K562 (cell line): Measurements from ENCODE around the gene NUP160. TPM values are rescaled to one million over a fixed set of nuclear protein-coding genes. Genes with fewer than 3 reads are reported as not detected.

ENCODE experiments used
- ATAC-seq: fragments of 200-7000 bp; cut with Tn5 transposase; 3 replicates; pipeline ENCODE4 v1.9.1; 2020; ENCODE audit warnings: moderate library complexity
- BruUV-seq: library from RNA; stranded (reverse); fragments of 400-500 nt; replicated peaks from 2 replicates; lab custom pipeline; 2021; lab: Mats Ljungman, UMichigan
- CTCF ChIA-PET: fragments of 300-600 bp; formaldehyde crosslinking; extraction: SDS; loops from one replicate; lab custom pipeline; 2021; ENCODE audit warnings: low intra/inter-chr PET ratio; lab: Yijun Ruan, JAX
- POLR2A ChIA-PET: fragments of 300-600, 350-650 bp; sonication (Branson Sonifier 250); formaldehyde crosslinking; extraction: SDS; loops from one replicate; lab custom pipeline; 2021; ENCODE audit warnings: antibody characterized with exemption, inconsistent platforms; lab: Yijun Ruan, JAX
- DNase-seq, 4 experiments: peaks; one replicate each; pipeline versions ENCODE4 v3.0.0 to v3.0.0-alpha.2; 2011 to 2018; ENCODE audit warnings: low spot score in 3 of 4, mixed read lengths in 3 of 4; ENCODE audit errors: extremely low read depth in 1 of 4
- FAIRE-seq: peaks from 2 replicates; lab custom pipeline; 2011; peaks lifted over from hg19 to GRCh38; lab: Jason Lieb, UNC
- H2AFZ ChIP-seq: 2 replicates; pipeline ENCODE4 v1.6.0; 2011; ENCODE audit warnings: low read depth, low read length, control low read depth, inconsistent platforms
- H3K27ac ChIP-seq: fragments of 200-600 bp; 3 replicates; pipeline ENCODE4 v1.8.0; 2011; ENCODE audit warnings: low read depth, mild to moderate bottlenecking, control low read depth, inconsistent platforms, low read length, moderate library complexity, mixed read lengths; ENCODE audit errors: extremely low read depth
- H3K27me3 ChIP-seq, 2 experiments: fragments of 300-600 bp in 1 of 2; 2 replicates in 1 of 2; 3 replicates in 1 of 2; pipeline versions ENCODE4 v1.6.0 to v1.8.0; 2011; ENCODE audit warnings: inconsistent platforms in 2 of 2, low read length in 2 of 2, mild to moderate bottlenecking in 1 of 2, mixed read lengths in 1 of 2, moderate library complexity in 1 of 2; ENCODE audit not compliant: control insufficient read depth in 2 of 2, insufficient read depth in 2 of 2
- H3K36me3 ChIP-seq: fragments of 300-600 bp; 3 replicates; pipeline ENCODE4 v1.8.0; 2011; ENCODE audit warnings: mild to moderate bottlenecking, low read length, inconsistent platforms; ENCODE audit not compliant: control insufficient read depth, insufficient read depth
- H3K4me1 ChIP-seq, 2 experiments: fragments of 200-600 bp in 1 of 2; replicated peaks in 1 of 2; 2 replicates in 1 of 2; 3 replicates in 1 of 2; pipeline versions ENCODE4 v1.5.1 to v1.8.0; 2011; ENCODE audit warnings: inconsistent platforms in 2 of 2, low read length in 2 of 2, mild to moderate bottlenecking in 1 of 2, mixed read lengths in 1 of 2, moderate library complexity in 1 of 2; ENCODE audit not compliant: control insufficient read depth in 2 of 2, insufficient read depth in 2 of 2
- H3K4me2 ChIP-seq: 2 replicates; pipeline ENCODE4 v1.6.1; 2011; ENCODE audit warnings: low read length, control low read depth, inconsistent platforms, mixed read lengths; ENCODE audit not compliant: insufficient read depth
- H3K4me3 ChIP-seq: fragments of 200-600 bp; sonication (generic), shearing (Covaris generic); 2 replicates; pipeline ENCODE4 v1.5.1; 2016; ENCODE audit warnings: control low read depth, inconsistent platforms
- H3K79me2 ChIP-seq: fragments of 200-600 bp; 3 replicates; pipeline ENCODE4 v1.8.0; 2011; ENCODE audit warnings: low read length, inconsistent platforms; ENCODE audit not compliant: control insufficient read depth, insufficient read depth
- H3K9ac ChIP-seq, 2 experiments: 2 replicates each; pipeline versions ENCODE4 v1.6.0 to v1.6.1; 2011; ENCODE audit warnings: low read depth in 2 of 2, low read length in 2 of 2, control low read depth in 1 of 2, inconsistent platforms in 1 of 2, mild to moderate bottlenecking in 1 of 2, mixed read lengths in 1 of 2; ENCODE audit not compliant: insufficient read depth in 1 of 2
- H3K9me1 ChIP-seq: one replicate; pipeline ENCODE4 v1.6.0; 2011; ENCODE audit warnings: inconsistent platforms, mild to moderate bottlenecking, low read length, moderate library complexity; ENCODE audit not compliant: control insufficient read depth, insufficient read depth
- H3K9me3 ChIP-seq: replicated peaks from 2 replicates; pipeline ENCODE4 v1.5.1; 2011; ENCODE audit warnings: low read depth, low read length, inconsistent platforms; ENCODE audit not compliant: control insufficient read depth, insufficient read depth
- H4K20me1 ChIP-seq: replicated peaks from 2 replicates; pipeline ENCODE4 v1.6.1; 2011; ENCODE audit warnings: low read length, inconsistent platforms, mixed read lengths; ENCODE audit not compliant: control insufficient read depth, insufficient read depth
- EHMT2 ChIP-seq: fragments of 450-650 bp; IDR thresholded peaks from 2 replicates; pipeline ENCODE4 v1.6.1; 2018; ENCODE audit warnings: antibody characterized with exemption
- FOXM1 ChIP-seq, 2 experiments: fragments of 450-650 bp in 1 of 2; sonication (generic) in 1 of 2; formaldehyde crosslinking in 1 of 2; IDR thresholded peaks; 2 replicates each; pipeline versions ENCODE4 v1.6.1 to v1.9.0; 2017 to 2022; ENCODE audit warnings: low read depth in 2 of 2, mild to moderate bottlenecking in 2 of 2, missing genetic modification reagents in 1 of 2, moderate library complexity in 1 of 2
- HDGF ChIP-seq: fragments of 450-650 bp; IDR thresholded peaks from 2 replicates; pipeline ENCODE4 v1.6.1; 2016
- KHSRP ChIP-seq: fragments of 450-650 bp; IDR thresholded peaks from 2 replicates; pipeline ENCODE4 v1.6.1; 2017
- NFIC ChIP-seq: fragments of 450-650 bp; IDR thresholded peaks from 2 replicates; pipeline ENCODE4 v1.6.1; 2017; ENCODE audit warnings: mild to moderate bottlenecking, inconsistent platforms
- NR2C1 ChIP-seq, 2 experiments: fragments of 450-650 bp; IDR thresholded peaks; 2 replicates each; pipeline ENCODE4 v1.6.1; 2017; ENCODE audit warnings: mild to moderate bottlenecking in 2 of 2, antibody characterized with exemption in 1 of 2, inconsistent platforms in 1 of 2, missing compliant biosample characterization in 1 of 2, missing genetic modification characterization in 1 of 2
- POLR2B ChIP-seq: fragments of 450-650 bp; IDR thresholded peaks from 2 replicates; pipeline ENCODE4 v1.6.1; 2018; ENCODE audit warnings: low read depth; ENCODE audit not compliant: partially characterized antibody
- PTTG1 ChIP-seq: fragments of 450-650 bp; IDR thresholded peaks from 2 replicates; pipeline ENCODE4 v1.6.1; 2016; ENCODE audit warnings: low read depth, mild to moderate bottlenecking, missing genetic modification characterization, missing compliant biosample characterization
- SAFB2 ChIP-seq: fragments of 200-400 bp; formaldehyde crosslinking; IDR thresholded peaks from 2 replicates; pipeline ENCODE4 v1.6.1; 2018; ENCODE audit warnings: borderline replicate concordance, low read length, low read depth, moderate library complexity; ENCODE audit not compliant: severe bottlenecking
- ZBTB17 ChIP-seq: fragments of 450-650 bp; formaldehyde crosslinking; IDR thresholded peaks from 2 replicates; pipeline ENCODE4 v1.4.0; 2020; ENCODE audit warnings: mild to moderate bottlenecking
- ZNF23 ChIP-seq: fragments of 250-450 bp; sonication (Bioruptor Pico); IDR thresholded peaks from 2 replicates; pipeline ENCODE4 v1.4.0; 2020; ENCODE audit warnings: mild to moderate bottlenecking
- WGBS: fragments of 100-300 bp; shearing (Covaris generic); methylation state at CpG from one replicate; pipeline ENCODE4 v1.1.6; 2016; ENCODE audit warnings: low coverage, mixed read lengths; ENCODE audit not compliant: insufficient coverage; ENCODE audit errors: missing lambda C conversion rate; 5-methylcytosine and 5-hydroxymethylcytosine counted together
- in situ Hi-C: fragments of 300-500 bp; cut with MboI; formaldehyde crosslinking; loops from 4 replicates; pipeline ENCODE4 v1.15.0; 2018; ENCODE audit warnings: inconsistent platforms, mixed read lengths
- intact Hi-C: fragments of 100-400 bp; cut with micrococcal nuclease; formaldehyde crosslinking; loops from 2 replicates; pipeline ENCODE4 v1.14.2; 2022
- polyA plus RNA-seq, 8 experiments: library from polyadenylated mRNA; depleted of rRNA in 4 of 8; stranded (reverse) in 5 of 8; unstranded in 3 of 8; fragments of >200 nt; fragmentation: Nextera tagmentation in 2 of 8; fragmentation: Illumina TruSeq in 1 of 8; extraction: Ambion mirVana in 2 of 8; extraction: Trizol in 1 of 8; gene quantifications; 2 replicates each; pipeline versions ENCODE4 v1.2.1 to v1.2.3, GENCODE V29; 2011 to 2014; ENCODE audit warnings: inconsistent platforms in 1 of 8, missing spikeins in 1 of 8
- total RNA-seq, 7 experiments: library from RNA; depleted of rRNA in 6 of 7; stranded (reverse); fragments of >200 nt in 6 of 7; fragmentation: Illumina TruSeq in 2 of 7; extraction: Trizol in 2 of 7; gene quantifications; 2 replicates each; pipeline versions ENCODE4 v1.2.1 to v1.2.3, GENCODE V29; 2011 to 2021; ENCODE audit warnings: low replicate concordance in 1 of 7
- TF ChIP-seq, protein P1 (sequence below): fragments of 450-650 bp; IDR thresholded peaks from 2 replicates; pipeline ENCODE4 v1.6.1; 2014; ENCODE audit warnings: low read depth, mild to moderate bottlenecking, moderate library complexity, borderline replicate concordance
- TF ChIP-seq, protein P2 (sequence below): fragments of 450-650 bp; IDR thresholded peaks from 2 replicates; pipeline ENCODE4 v1.7.0; 2016; ENCODE audit warnings: borderline replicate concordance

Gene NUP160
- total and polyA plus RNA-seq, 9 of the 15 experiments (the other 6 are each of a cell fraction or from before 2014, with no cell fraction given) = 41.5 to 112 (median 65.0) TPM

DNA sequence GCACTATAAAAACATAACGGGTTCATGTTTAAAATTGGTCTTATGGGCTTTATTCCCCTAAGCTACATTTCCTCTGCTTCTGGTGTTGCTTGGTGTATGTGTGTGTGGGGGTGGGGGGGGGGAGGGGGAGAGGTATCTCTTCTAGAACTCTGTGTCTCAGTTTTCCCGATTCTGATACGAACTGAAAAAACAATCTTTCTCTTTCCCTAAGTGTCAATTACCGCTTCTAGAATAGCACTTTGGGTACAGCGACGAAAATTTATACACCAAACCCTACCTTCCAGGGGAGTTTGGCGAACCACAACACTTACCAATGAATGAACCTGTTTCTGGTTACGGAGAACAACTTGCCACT, 636 bp downstream of the NUP160 start (continued):
- TF ChIP-seq, protein P1, sequence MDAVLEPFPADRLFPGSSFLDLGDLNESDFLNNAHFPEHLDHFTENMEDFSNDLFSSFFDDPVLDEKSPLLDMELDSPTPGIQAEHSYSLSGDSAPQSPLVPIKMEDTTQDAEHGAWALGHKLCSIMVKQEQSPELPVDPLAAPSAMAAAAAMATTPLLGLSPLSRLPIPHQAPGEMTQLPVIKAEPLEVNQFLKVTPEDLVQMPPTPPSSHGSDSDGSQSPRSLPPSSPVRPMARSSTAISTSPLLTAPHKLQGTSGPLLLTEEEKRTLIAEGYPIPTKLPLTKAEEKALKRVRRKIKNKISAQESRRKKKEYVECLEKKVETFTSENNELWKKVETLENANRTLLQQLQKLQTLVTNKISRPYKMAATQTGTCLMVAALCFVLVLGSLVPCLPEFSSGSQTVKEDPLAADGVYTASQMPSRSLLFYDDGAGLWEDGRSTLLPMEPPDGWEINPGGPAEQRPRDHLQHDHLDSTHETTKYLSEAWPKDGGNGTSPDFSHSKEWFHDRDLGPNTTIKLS = peak; percentile 34; the same call in 1 of the 2 replicates
- TF ChIP-seq ZBTB17 (CRISPR knock-in tag) = no peak

GRCh38 chr11:47846998-47847397, 1.2 kb downstream of the NUP160 start:
- 0 out of 2 replicates have a peak, but pooled peaks cover 7% of the 10 kb centered on the region for H4K20me1 ChIP-seq
- WGBS = 43% methylated on average over 4 of the region's 4 CpGs
- POLR2A ChIA-PET = interaction anchor here (0.6 kb wide), 1 partner anchor 135 kb away, joined by 3 read pairs; no protein-coding TSS in a partner anchor
- CTCF ChIA-PET = no interaction called here
- ATAC-seq (no peak), DNase-seq (peak in 1 of 4 experiments; percentile 14), FAIRE-seq (peak; percentile 11)
- peaks cover 52% of the 10 kb centered on the region for H3K36me3 ChIP-seq
- intact Hi-C loops = no loop called here
- H3K79me2 ChIP-seq = peaks cover 66% of the 10 kb centered on the region
- peak overlapping the region; percentile 77 for H3K4me3 ChIP-seq
- H3K9ac ChIP-seq = peak overlapping the region; percentile 79 to 98
- H3K9me1 ChIP-seq = peaks cover 6% of the 10 kb centered on the region
- peak overlapping the region; percentile 99 for H3K4me2 ChIP-seq
- H3K4me1 ChIP-seq = peaks cover 0 to 20% of the 10 kb centered on the region in 2 experiments; a peak in 4 of 5 replicates
- TF ChIP-seq EHMT2 = no peak
- no peak for TF ChIP-seq SAFB2
- TF ChIP-seq, protein P2, sequence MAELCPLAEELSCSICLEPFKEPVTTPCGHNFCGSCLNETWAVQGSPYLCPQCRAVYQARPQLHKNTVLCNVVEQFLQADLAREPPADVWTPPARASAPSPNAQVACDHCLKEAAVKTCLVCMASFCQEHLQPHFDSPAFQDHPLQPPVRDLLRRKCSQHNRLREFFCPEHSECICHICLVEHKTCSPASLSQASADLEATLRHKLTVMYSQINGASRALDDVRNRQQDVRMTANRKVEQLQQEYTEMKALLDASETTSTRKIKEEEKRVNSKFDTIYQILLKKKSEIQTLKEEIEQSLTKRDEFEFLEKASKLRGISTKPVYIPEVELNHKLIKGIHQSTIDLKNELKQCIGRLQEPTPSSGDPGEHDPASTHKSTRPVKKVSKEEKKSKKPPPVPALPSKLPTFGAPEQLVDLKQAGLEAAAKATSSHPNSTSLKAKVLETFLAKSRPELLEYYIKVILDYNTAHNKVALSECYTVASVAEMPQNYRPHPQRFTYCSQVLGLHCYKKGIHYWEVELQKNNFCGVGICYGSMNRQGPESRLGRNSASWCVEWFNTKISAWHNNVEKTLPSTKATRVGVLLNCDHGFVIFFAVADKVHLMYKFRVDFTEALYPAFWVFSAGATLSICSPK = no peak
- no peak for TF ChIP-seq PTTG1 (tag)
- TF ChIP-seq FOXM1 (IDR thresholded peaks at IDR 0.05; ENCODE audit: low read depth) = no peak
- no peak for TF ChIP-seq FOXM1 (CRISPR knock-in tag; IDR thresholded peaks at IDR 0.05; ENCODE audit: low read depth)
- TF ChIP-seq POLR2B = peak; percentile 25
- TF ChIP-seq KHSRP = no peak
- no peak for TF ChIP-seq NR2C1 (IDR thresholded peaks at IDR 0.05)
- TF ChIP-seq NR2C1 (tag; IDR thresholded peaks at IDR 0.05) = no peak
- no peak for TF ChIP-seq ZNF23 (CRISPR knock-in tag)
- 0 out of 2 replicates have a peak, but pooled peaks have one; percentile 65 for TF ChIP-seq HDGF
- no peak for TF ChIP-seq NFIC
- H3K27me3 ChIP-seq = no peaks in the 10 kb centered on the region
- in situ Hi-C loops = no loop called here
- BruUV-seq = TSS peak; percentile 62
- no peak overlapping the region for H2AFZ ChIP-seq
- H3K9me3 ChIP-seq = no peaks in the 10 kb centered on the region
- peak overlapping the region; percentile 97 for H3K27ac ChIP-seq
